Osteoblast (primary cell): ENCODE results near the gene PDZRN3. TPM values are rescaled to one million over a fixed set of nuclear protein-coding genes. Genes with fewer than 3 reads are reported as not detected.

ENCODE experiments used
- DNase-seq: peaks from one replicate; pipeline ENCODE4 v3.0.0; 2011; ENCODE audit warnings: low spot score, mixed read lengths; ENCODE audit not compliant: insufficient read length; ENCODE audit errors: missing footprints
- H2AFZ ChIP-seq: 2 replicates; pipeline ENCODE4 v1.6.0; 2011; ENCODE audit warnings: mild to moderate bottlenecking, low read length
- H3K27ac ChIP-seq: 2 replicates; pipeline ENCODE4 v1.5.1; 2011; ENCODE audit warnings: mild to moderate bottlenecking, low read depth, low read length, moderate library complexity
- H3K27me3 ChIP-seq: 2 replicates; pipeline ENCODE4 v1.6.0; 2012; ENCODE audit warnings: mild to moderate bottlenecking, control low read depth, inconsistent platforms, low read length, moderate library complexity; ENCODE audit not compliant: insufficient read depth
- H3K36me3 ChIP-seq: 2 replicates; pipeline ENCODE4 v1.5.1; 2011; ENCODE audit warnings: mild to moderate bottlenecking, low read length, control low read depth, moderate library complexity; ENCODE audit not compliant: insufficient read depth
- H3K4me1 ChIP-seq: 2 replicates; pipeline ENCODE4 v1.5.1; 2011; ENCODE audit warnings: mild to moderate bottlenecking, low read length, control low read depth, moderate library complexity; ENCODE audit not compliant: insufficient read depth
- H3K4me2 ChIP-seq: 2 replicates; pipeline ENCODE4 v1.6.0; 2011; ENCODE audit warnings: mild to moderate bottlenecking, low read length; ENCODE audit not compliant: insufficient read depth
- H3K4me3 ChIP-seq: fragments of 200-600 bp; sonication (generic); 3 replicates; pipeline ENCODE4 v1.5.1; 2012; ENCODE audit warnings: mild to moderate bottlenecking, low read length, inconsistent platforms; ENCODE audit not compliant: insufficient read depth
- H3K79me2 ChIP-seq: 2 replicates; pipeline ENCODE4 v1.6.0; 2012; ENCODE audit warnings: mild to moderate bottlenecking, low read length, control low read depth, inconsistent platforms; ENCODE audit not compliant: insufficient read depth
- H3K9me3 ChIP-seq: 2 replicates; pipeline ENCODE4 v1.5.1; 2011; ENCODE audit warnings: low read depth, low read length, control low read depth
- H4K20me1 ChIP-seq: 2 replicates; pipeline ENCODE4 v1.6.0; 2012; ENCODE audit warnings: mild to moderate bottlenecking, low read length, control low read depth; ENCODE audit not compliant: insufficient read depth
- CTCF ChIP-seq: IDR thresholded peaks from 2 replicates; pipeline ENCODE4 v1.5.1; 2011; ENCODE audit warnings: mild to moderate bottlenecking, low read depth, low read length, moderate library complexity; ENCODE audit errors: extremely low read depth
- total RNA-seq: library from RNA; depleted of rRNA; stranded (reverse); fragments of >200 nt; gene quantifications from 2 replicates; pipeline ENCODE4 v1.2.3, GENCODE V29; 2012

The PDZRN3 gene
- total RNA-seq, 1 donor: 26.4 TPM

- H3K27me3 ChIP-seq: no peaks in the 10 kb centered on the region
- no peak overlapping the region for H3K4me3 ChIP-seq
- TF ChIP-seq CTCF: no peak
- no peak overlapping the region for H3K27ac ChIP-seq
- H3K4me1 ChIP-seq: peaks cover 25% of the 10 kb centered on the region
- peaks cover 21% of the 10 kb centered on the region for H3K79me2 ChIP-seq
- H3K9me3 ChIP-seq: no peaks in the 10 kb centered on the region
- H3K4me2 ChIP-seq: no peak overlapping the region
- H3K36me3 ChIP-seq: no peaks in the 10 kb centered on the region
- no peak overlapping the region for H2AFZ ChIP-seq
- no peaks in the 10 kb centered on the region for H4K20me1 ChIP-seq
- DNase-seq: no peak
Observed at GRCh38 chr3:73542136-73542535, 82.6 kb downstream of the PDZRN3 start.

- Histone ChIP-seq H3K4me1 (peaks cover 15% of the 10 kb centered on the region), H3K27ac (peak overlapping the region; percentile 79), H3K36me3 (no peaks in the 10 kb centered on the region), H4K20me1 (no peaks in the 10 kb centered on the region), H3K4me2 (no peak overlapping the region), H2AFZ (no peak overlapping the region), H3K4me3 (no peak overlapping the region), H3K27me3 (no peaks in the 10 kb centered on the region), H3K9me3 (no peaks in the 10 kb centered on the region), H3K79me2 (peaks cover 29% of the 10 kb centered on the region)
- no peak for TF ChIP-seq CTCF
- peak; percentile 37 for DNase-seq
Observed at GRCh38 chr3:73540969-73541740, 83.6 kb downstream of the PDZRN3 start.

- no peak overlapping the region for H3K27ac ChIP-seq
- no peak overlapping the region for H3K4me2 ChIP-seq
- H3K9me3 ChIP-seq: no peaks in the 10 kb centered on the region
- no peaks in the 10 kb centered on the region for H3K27me3 ChIP-seq
- no peak overlapping the region for H2AFZ ChIP-seq
- peaks cover 21% of the 10 kb centered on the region for H3K4me1 ChIP-seq
- no peaks in the 10 kb centered on the region for H4K20me1 ChIP-seq
- H3K79me2 ChIP-seq: peaks cover 38% of the 10 kb centered on the region
- no peaks in the 10 kb centered on the region for H3K36me3 ChIP-seq
- TF ChIP-seq CTCF: no peak
- no peak for DNase-seq
- H3K4me3 ChIP-seq: no peak overlapping the region
Observed at GRCh38 chr3:73538486-73538885, 86.3 kb downstream of the PDZRN3 start.

- peaks cover 34% of the 10 kb centered on the region for H3K79me2 ChIP-seq
- no peaks in the 10 kb centered on the region for H3K27me3 ChIP-seq
- H3K9me3 ChIP-seq: no peaks in the 10 kb centered on the region
- TF ChIP-seq CTCF: no peak
- no peak overlapping the region for H3K4me2 ChIP-seq
- no peaks in the 10 kb centered on the region for H4K20me1 ChIP-seq
- no peak overlapping the region for H3K27ac ChIP-seq
- H2AFZ ChIP-seq: no peak overlapping the region
- no peak for DNase-seq
- H3K4me3 ChIP-seq: no peak overlapping the region
- H3K4me1 ChIP-seq: peaks cover 21% of the 10 kb centered on the region
- H3K36me3 ChIP-seq: no peaks in the 10 kb centered on the region
Observed at GRCh38 chr3:73536952-73537351, 87.8 kb downstream of the PDZRN3 start.
